ENCODE measurements around the gene CCR8.
A peak's percentile ranks its signal among the peaks of the same experiment; 100 is the strongest.
"Not testable (repeated sequence)": the region's sequence is repeated elsewhere in the genome, so short reads cannot be mapped to it uniquely, and the experiment has no call there.

The CCR8 gene

DNA sequence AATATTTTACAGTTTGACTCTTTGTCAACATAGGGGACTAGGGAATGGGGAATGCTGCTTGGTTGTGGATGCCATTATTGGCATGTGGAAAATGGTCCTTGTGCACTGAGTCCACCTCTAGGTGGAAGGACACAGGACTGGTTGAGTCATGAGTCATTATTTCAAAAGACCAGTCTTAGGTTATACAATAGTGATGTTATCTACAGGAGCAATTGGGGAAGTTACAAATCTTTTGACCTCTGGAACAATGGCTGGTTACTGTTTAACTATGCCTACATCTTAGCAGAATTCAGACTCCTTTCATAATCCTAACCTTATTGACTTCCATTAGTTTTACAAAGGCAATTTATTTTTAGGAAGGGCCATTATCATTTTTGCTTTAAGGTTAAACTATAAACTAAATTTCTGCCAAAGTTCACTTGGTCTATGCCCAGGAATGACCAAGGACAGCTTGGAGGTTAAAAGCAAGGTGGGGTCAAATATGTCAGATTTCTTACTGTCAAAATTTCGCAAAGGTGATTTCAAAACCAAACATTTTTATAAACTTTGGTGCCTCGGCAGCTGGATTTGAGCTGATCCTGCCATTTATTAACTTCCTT lies 11.8 kb upstream of the CCR8 start:
- DNase-seq: peak; percentile 50

DNA sequence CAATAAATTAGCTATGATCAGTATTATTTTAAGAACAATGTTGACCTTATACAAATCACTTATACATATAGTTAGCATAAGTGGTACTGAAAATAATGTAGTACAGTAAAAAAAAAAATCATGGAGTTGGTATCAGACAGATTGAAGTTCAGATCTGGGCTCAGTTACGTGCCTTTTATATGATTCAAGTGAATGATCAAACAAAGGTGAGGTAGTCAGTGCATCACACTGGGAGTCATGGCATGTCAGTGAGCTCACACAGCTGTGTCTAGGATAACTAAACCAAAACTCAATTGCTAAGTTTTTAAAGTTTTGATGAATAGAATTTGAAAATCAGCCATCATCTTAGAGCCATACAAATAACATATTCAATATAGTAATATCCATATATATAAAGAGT lies 11.2 kb upstream of the CCR8 start:
- no peak for DNase-seq

- no peak for DNase-seq
These were observed 10.3 kb upstream of the CCR8 start for GRCh38 chr3:39319249-39319648.

- DNase-seq: not testable (repeated sequence)
These were observed 7.9 kb upstream of the CCR8 start for GRCh38 chr3:39321574-39321983.

GRCh38 chr3:39322209-39322715 lies 7.2 kb upstream of the CCR8 start:
- not testable (repeated sequence) for DNase-seq

- DNase-seq: no peak
These were observed 6.6 kb upstream of the CCR8 start for GRCh38 chr3:39322936-39323335.

DNA sequence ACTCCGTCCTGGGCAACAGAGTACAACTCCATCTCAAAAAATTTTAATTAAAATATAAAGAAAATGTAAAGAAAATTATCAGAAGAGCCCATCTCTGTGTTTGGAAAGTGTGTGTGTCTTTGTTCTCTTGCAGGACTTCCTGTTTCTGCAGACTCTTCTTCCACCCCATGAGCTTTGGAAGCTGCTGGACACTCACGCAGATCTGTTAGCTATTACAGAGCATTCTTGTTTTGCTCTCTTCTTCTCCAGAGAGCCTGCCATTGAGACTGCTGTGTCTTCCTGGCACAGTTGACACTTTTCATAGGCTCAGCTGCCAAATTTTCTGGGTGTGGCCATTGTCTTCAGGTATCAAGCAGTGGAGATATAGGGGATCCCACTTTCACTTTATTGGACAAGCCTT lies 6.0 kb upstream of the CCR8 start:
- DNase-seq: no peak

- no peak for DNase-seq
These were observed 4.3 kb upstream of the CCR8 start for GRCh38 chr3:39325236-39325635.

DNA sequence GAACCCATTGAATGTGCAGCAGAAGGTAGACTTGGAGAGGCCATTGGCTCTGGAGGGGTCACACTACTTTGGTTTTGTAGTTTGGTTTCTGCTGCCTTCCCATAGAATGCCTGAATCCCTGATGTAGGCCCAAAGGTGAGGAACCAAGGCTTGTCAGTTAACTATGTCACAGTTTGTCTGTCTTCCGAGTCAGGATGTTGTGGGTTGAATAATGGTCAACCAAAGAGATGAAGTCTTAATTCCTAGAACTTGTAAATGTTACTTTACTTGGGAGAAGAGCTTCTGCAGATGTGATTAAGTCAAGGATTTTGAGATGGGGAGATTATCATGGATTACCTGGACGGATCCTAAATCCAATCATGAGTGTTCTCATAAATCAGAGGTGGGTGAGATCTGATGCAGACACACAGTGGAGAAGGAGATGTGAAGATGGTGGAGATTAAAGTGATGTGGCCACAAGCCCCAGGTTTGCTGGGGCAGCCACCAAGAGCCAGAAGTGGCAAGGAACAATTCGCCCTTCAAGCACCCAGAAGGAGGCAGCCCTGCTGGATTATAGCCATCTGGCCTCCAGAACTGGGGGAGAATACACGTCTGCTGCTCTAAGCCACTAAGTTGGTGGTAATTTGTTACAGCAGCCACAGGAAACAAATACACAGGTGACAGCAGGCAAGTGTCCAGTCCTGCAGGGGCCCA lies 2.3 kb upstream of the CCR8 start:
- DNase-seq: no peak

- no peak for DNase-seq
These were observed 1.7 kb upstream of the CCR8 start for GRCh38 chr3:39327746-39328349.

DNA sequence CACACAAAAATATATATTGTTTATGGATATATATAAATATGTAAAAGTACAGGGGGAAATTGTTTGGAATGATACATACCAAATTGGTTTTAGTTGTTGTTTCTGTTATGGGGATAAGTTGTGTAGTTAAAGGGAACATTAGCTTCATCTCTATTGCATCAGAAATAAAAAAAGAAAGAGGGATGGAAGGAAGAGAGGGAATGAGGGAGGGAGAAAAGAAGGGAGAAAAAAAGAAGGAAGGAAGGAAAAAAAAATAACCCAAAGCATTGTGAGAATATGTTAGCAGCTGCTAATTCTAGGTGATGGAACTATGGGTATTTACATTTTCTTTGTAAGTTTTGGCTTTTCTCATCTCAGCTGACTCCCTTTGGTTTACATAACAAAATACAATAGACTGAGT lies 1.3 kb downstream of the CCR8 start:
- DNase-seq: no peak

- no peak for DNase-seq
These were observed 3.0 kb downstream of the CCR8 start for GRCh38 chr3:39332525-39332924.

- no peak for DNase-seq
These were observed 4.1 kb downstream of the CCR8 start for GRCh38 chr3:39333607-39334006.

DNA sequence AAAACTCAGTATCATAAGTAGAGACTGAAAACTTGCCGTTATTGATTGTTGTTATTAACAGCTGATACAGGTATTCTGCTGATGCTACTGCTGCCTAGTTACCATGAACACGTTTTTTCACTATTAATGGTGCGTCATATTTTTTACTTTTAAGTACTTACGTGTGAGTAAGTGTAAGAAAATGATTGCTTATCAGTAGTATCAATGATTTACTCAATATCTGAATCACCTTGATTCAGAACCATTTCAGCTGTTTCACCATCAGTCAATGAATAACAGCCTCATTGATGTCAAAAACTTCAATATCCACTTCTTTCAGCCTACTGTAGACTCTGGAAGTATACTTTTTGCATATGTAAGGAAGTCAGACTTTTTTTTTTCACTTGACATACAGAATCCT lies 4.7 kb downstream of the CCR8 start:
- no peak for DNase-seq

DNA sequence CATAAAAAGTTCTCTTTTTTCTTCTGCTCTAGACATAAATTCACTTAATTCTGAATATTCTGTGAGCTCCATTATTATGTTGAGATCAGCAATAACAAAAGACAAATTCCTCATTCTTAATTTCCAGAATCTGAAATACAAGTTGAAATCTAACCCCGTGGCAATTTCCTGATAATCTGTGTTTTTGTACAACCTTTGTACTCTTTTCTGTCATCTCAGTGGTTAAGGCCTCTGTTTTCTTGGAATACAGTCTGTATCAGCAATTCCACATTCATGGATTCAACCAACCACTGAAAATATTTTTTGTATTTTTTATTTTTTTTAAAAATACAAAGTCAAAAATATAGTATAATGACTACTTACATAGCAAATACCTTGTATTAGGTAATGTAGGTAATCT lies 8.7 kb downstream of the CCR8 start:
- no peak for DNase-seq

DNA sequence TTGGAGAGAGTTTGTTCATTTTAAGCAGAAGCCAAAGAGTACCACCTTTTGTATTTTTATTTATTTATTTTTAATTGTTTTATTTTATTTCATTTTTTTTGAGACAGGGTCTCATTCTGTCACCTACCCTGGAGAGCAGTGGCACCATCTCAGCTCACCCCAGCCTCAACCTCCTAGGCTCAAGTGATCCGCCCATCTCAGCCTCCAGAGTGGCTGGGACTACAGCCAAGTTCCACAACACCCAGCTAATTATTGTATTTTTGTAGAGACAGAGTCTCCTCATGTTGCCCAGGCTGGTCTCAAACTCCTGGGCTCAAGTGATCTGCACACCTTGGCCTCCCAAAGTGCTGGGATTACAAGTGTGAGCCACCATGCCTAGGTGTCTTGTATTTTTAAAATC lies 9.6 kb downstream of the CCR8 start:
- no peak for DNase-seq

DNA sequence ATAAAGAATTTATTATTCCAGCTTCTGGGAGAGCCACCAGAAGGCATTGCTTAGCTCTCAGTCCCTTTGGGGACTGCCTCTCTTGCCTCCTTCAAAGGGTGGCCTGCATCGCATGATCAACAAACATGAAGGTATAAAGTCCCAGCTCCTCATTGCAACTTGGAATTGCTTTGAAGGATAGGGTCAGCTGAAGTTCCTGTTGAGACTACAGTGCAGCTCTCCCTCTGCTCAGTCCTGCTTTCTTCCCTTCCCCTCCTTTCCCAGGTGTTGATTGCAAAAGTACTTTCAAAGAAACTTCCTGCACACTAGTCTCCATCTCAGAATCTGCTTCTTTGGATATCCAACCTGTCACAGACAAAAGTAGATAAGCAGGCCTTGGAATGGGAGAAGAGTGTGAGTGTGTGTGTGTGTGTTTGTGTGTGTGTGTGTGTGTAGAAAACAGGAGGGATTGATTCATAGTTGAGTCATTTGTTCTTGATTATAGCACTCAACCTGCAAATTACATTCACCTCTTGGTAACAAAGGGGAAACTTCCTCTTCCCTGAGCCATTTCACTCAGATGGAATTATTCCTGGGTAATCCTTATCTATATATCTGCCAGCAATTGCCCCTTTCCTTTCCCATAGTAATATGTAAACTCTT lies 13.7 kb downstream of the CCR8 start:
- DNase-seq: no peak

- DNase-seq: no peak
These were observed 14.3 kb downstream of the CCR8 start for GRCh38 chr3:39343760-39344159.

DNA sequence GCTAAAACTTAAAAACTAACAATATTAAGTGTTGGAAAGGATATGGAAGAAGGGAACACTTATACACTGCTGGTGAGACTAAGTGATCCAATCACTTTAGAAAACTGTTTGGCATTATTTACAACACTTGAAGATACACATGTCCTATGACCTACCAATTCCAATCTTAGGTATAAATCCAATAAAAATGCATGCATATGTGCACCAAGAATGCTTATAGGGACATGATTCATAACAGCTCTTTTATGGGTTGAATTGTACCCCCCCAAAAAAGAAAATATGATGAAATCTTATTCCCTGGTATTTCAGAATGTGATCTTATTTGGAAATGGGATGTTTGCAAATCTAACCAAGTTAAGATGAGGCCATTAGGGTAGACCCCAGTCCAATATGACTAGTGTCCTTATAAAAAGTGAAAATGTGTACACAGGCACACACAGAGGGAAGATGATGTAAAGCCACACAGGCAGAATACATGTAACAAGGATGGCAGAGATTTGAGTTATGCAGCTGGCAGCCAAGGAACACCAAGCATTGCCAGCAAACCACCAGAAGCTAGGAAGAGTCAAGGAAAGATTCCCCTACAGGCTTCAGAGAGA lies 15.3 kb downstream of the CCR8 start:
- DNase-seq: no peak

DNA sequence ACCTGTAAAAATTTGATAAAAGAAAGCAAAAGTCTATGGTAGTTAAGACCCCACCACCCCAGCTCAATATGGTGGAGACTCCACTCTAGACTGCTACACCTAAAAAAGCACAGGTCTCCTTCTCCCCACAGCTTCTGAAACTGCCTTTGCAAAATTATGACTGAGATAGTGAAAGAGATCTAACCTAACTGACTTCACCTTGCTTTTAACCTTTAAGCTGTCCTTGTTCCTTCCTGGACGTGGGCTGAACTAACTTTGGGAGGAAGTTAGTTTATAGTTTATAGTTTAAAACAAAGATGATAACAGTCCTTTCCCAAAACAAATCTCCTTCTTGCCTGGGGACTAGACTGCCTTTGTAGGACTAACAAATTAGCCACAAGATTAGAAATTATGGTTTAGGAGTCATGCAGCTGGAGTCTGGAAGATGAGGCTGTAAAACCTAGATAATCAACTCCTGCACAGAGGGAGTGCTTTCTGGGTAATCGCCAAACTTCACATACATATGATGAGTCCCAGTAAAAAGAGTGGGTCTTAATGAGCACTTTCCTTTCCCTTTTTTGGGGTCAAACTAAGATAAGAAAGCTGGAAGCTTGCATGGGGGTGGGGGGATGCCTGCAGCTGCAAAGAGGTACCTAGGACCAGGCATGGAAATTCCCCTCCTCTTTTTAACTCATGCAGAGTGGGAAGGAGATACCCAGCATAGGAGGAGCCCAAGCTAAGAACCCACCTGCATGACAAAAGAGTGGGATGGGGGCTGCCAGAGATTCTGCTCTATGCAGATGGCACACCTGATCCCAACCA lies 17.5 kb downstream of the CCR8 start:
- no peak for DNase-seq

DNA sequence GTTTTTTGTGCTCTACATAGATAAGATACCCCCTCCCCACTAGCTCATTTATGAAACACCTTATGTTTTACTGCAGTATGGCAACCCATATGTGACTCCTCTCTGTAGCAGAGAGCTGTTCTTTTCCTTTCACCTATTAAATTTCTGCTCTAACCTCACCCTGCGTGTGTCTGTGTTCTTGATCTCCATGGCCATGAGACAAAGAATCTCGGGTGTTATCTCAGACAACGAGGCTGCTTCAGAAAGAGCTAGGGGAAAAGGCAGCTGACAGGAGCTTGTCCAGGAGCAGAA lies 18.0 kb downstream of the CCR8 start:
- no peak for DNase-seq

DNA sequence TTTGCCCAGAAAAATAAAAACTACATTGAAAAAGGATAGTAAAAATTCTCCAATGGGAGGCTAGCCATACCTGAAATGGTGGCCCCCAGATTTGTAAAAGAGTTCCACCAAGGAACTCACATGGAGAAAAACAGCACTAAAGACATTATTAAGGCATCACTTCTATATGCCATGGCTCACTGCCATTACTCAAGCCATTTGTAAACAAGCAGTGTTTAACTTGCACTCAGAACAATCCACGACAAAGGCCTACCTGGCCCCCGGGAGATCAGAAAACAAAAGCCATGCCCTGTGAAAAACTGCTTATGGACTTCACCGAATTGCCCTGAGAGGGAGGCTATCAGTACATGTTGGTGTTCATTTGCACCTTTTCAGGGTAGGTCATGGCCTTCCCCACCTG lies 19.6 kb downstream of the CCR8 start:
- no peak for DNase-seq

DNA sequence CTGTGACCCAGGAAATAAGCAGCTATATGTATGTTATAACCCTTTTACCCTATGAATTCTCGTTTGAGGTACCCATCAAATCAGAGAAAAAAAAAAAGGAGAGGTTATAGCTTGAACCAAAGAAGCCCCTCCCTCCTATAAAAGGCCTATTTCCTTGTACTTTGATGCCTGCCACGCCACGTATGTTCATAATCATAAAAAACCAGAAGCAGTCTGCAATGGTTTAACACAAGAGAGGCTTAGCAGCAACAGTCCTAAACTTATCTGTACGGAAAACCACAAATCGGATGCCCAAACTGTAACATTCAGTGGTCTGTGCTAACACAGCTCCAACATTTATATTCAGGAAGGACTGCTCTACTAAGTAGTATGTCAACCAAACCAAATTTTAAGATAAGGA lies 21.2 kb downstream of the CCR8 start:
- DNase-seq: no peak
